IMR-90 (cell line): ENCODE results near the gene SNED1. TPM values are rescaled to one million over a fixed set of nuclear protein-coding genes. Genes with fewer than 3 reads are reported as not detected.

ENCODE experiments used
- ATAC-seq: fragments of 200-7000 bp; cut with Tn5 transposase; 2 replicates; pipeline ENCODE4 v1.9.1; 2020; ENCODE audit warnings: low read depth, mild to moderate bottlenecking, moderate library complexity
- BruUV-seq: library from RNA; stranded (reverse); fragments of 400-500 nt; replicated peaks from 2 replicates; lab custom pipeline; 2021; lab: Mats Ljungman, UMichigan
- CTCF ChIA-PET: fragments of 300-600 bp; formaldehyde crosslinking; extraction: SDS; loops from one replicate; lab custom pipeline; 2021; ENCODE audit warnings: antibody characterized with exemption; lab: Yijun Ruan, JAX
- POLR2A ChIA-PET: fragments of 300-600 bp; sonication (Branson Sonifier 250); formaldehyde crosslinking; loops from one replicate; lab custom pipeline; 2022; ENCODE audit warnings: antibody characterized with exemption; ENCODE audit not compliant: unreplicated experiment; lab: Charles Lee
- DNase-seq: peaks from one replicate; pipeline ENCODE4 v3.0.0; 2013
- H2AFZ ChIP-seq: replicated peaks from 2 replicates; pipeline ENCODE3; 2013; ENCODE audit warnings: low read length, mild to moderate bottlenecking; ENCODE audit not compliant: poor library complexity
- H2AK5ac ChIP-seq: 2 replicates; pipeline ENCODE4 v1.6.1; 2013; ENCODE audit warnings: low read depth, low read length, inconsistent platforms
- H2AK9ac ChIP-seq: replicated peaks from 2 replicates; pipeline ENCODE3; 2013; ENCODE audit warnings: mild to moderate bottlenecking, low read depth, low read length, moderate library complexity; ENCODE audit not compliant: poor library complexity
- H2BK120ac ChIP-seq: 2 replicates; pipeline ENCODE4 v1.6.1; 2013; ENCODE audit warnings: low read depth, low read length, inconsistent platforms
- H2BK15ac ChIP-seq: 3 replicates; pipeline ENCODE4 v1.6.1; 2013; ENCODE audit warnings: low read depth, low read length, inconsistent platforms
- H2BK20ac ChIP-seq: 2 replicates; pipeline ENCODE4 v1.6.1; 2013; ENCODE audit warnings: low read depth, mild to moderate bottlenecking, inconsistent platforms, low read length, moderate library complexity
- H2BK5ac ChIP-seq: 2 replicates; pipeline ENCODE4 v1.6.1; 2013; ENCODE audit warnings: mild to moderate bottlenecking, low read depth, low read length, inconsistent platforms; ENCODE audit not compliant: poor library complexity, severe bottlenecking
- H3K14ac ChIP-seq: replicated peaks from 2 replicates; pipeline ENCODE4 v1.6.1; 2013; ENCODE audit warnings: low read depth, low read length, inconsistent platforms
- H3K18ac ChIP-seq: 2 replicates; pipeline ENCODE4 v1.6.1; 2013; ENCODE audit warnings: low read depth, low read length, control low read depth
- H3K23ac ChIP-seq: 2 replicates; pipeline ENCODE4 v1.6.1; 2013; ENCODE audit warnings: low read depth, low read length, inconsistent platforms
- H3K27ac ChIP-seq: 2 replicates; pipeline ENCODE4 v1.5.1; 2013; ENCODE audit warnings: mild to moderate bottlenecking, control low read depth, low read length; ENCODE audit not compliant: insufficient read depth
- H3K27me3 ChIP-seq: 2 replicates; pipeline ENCODE4 v1.6.1; 2013; ENCODE audit warnings: low read length; ENCODE audit not compliant: control insufficient read depth, insufficient read depth
- H3K36me3 ChIP-seq: 2 replicates; pipeline ENCODE4 v1.6.1; 2013; ENCODE audit warnings: low read length, mixed read lengths; ENCODE audit not compliant: control insufficient read depth, insufficient read depth
- H3K4ac ChIP-seq: 2 replicates; pipeline ENCODE4 v1.6.1; 2013; ENCODE audit warnings: low read depth, low read length, inconsistent platforms
- H3K4me1 ChIP-seq: 2 replicates; pipeline ENCODE4 v1.6.1; 2013; ENCODE audit warnings: low read length, mixed read lengths; ENCODE audit not compliant: control insufficient read depth, insufficient read depth
- H3K4me2 ChIP-seq: 2 replicates; pipeline ENCODE4 v1.6.1; 2013; ENCODE audit warnings: low read depth, mild to moderate bottlenecking, control low read depth, low read length, moderate library complexity
- H3K4me3 ChIP-seq: 2 replicates; pipeline ENCODE4 v1.5.1; 2013; ENCODE audit warnings: low read depth, mild to moderate bottlenecking, control low read depth, low read length, moderate library complexity; ENCODE audit not compliant: insufficient read depth
- H3K56ac ChIP-seq: 2 replicates; pipeline ENCODE4 v1.6.1; 2013; ENCODE audit warnings: low read length, inconsistent platforms; ENCODE audit not compliant: insufficient read depth; ENCODE audit errors: extremely low read depth
- H3K79me1 ChIP-seq, 2 experiments: 2 replicates each; pipeline ENCODE4 v1.6.1; 2013; ENCODE audit warnings: low read length in 2 of 2, inconsistent platforms in 1 of 2, low read depth in 1 of 2
- H3K9ac ChIP-seq: 2 replicates; pipeline ENCODE4 v1.6.1; 2013; ENCODE audit warnings: low read depth, low read length, control low read depth
- H3K9me1 ChIP-seq: 2 replicates; pipeline ENCODE4 v1.6.1; 2013; ENCODE audit warnings: low read length, inconsistent platforms; ENCODE audit not compliant: insufficient read depth
- H3K9me3 ChIP-seq: 2 replicates; pipeline ENCODE4 v1.6.1; 2013; ENCODE audit warnings: low read length; ENCODE audit not compliant: control insufficient read depth, insufficient read depth
- H4K20me1 ChIP-seq: 2 replicates; pipeline ENCODE4 v1.6.1; 2013; ENCODE audit warnings: low read length, inconsistent platforms; ENCODE audit not compliant: insufficient read depth
- H4K5ac ChIP-seq: 2 replicates; pipeline ENCODE4 v1.6.1; 2013; ENCODE audit warnings: mild to moderate bottlenecking, low read depth, low read length, control low read depth
- H4K8ac ChIP-seq, 2 experiments: 2 replicates each; pipeline ENCODE4 v1.6.1; 2013; ENCODE audit warnings: low read depth in 2 of 2, low read length in 2 of 2, control low read depth in 1 of 2, inconsistent platforms in 1 of 2
- H4K91ac ChIP-seq: 2 replicates; pipeline ENCODE4 v1.6.1; 2013; ENCODE audit warnings: low read depth, low read length, inconsistent platforms; ENCODE audit not compliant: insufficient read depth
- BHLHE40 ChIP-seq: fragments of 150-350 bp; IDR thresholded peaks from 2 replicates; pipeline ENCODE4 v1.6.1; 2016; ENCODE audit warnings: mild to moderate bottlenecking, low read depth, low read length
- CEBPB ChIP-seq: IDR thresholded peaks from 2 replicates; pipeline ENCODE4 v1.6.1; 2012; ENCODE audit warnings: low read depth, low read length, improper control_type of control experiment
- CHD1 ChIP-seq: IDR thresholded peaks from 2 replicates; pipeline ENCODE4 v1.6.1; 2012; ENCODE audit warnings: low read depth, low read length, improper control_type of control experiment
- CTCF ChIP-seq: conservative IDR thresholded peaks from 2 replicates; pipeline ENCODE4 v1.5.1; 2012; ENCODE audit warnings: mild to moderate bottlenecking, low read depth, low read length, improper control_type of control experiment
- ELK1 ChIP-seq: fragments of 150-350 bp; IDR thresholded peaks from 2 replicates; pipeline ENCODE4 v1.6.1; 2016; ENCODE audit warnings: low read depth, mild to moderate bottlenecking, low read length, moderate library complexity, borderline replicate concordance
- FOS ChIP-seq: fragments of 150-350 bp; IDR thresholded peaks from 2 replicates; pipeline ENCODE4 v1.6.1; 2016; ENCODE audit warnings: low read depth, low read length
- MAFK ChIP-seq: IDR thresholded peaks from 2 replicates; pipeline ENCODE4 v1.6.1; 2012; ENCODE audit warnings: low read depth, low read length, improper control_type of control experiment
- MAZ ChIP-seq: IDR thresholded peaks from 2 replicates; pipeline ENCODE4 v1.6.1; 2012; ENCODE audit warnings: low read depth, mild to moderate bottlenecking, low read length, improper control_type of control experiment, moderate library complexity, borderline replicate concordance
- MXI1 ChIP-seq: IDR thresholded peaks from 2 replicates; pipeline ENCODE4 v1.6.1; 2012; ENCODE audit warnings: low read depth, mild to moderate bottlenecking, low read length, moderate library complexity, borderline replicate concordance
- NFE2L2 ChIP-seq: fragments of 150-350 bp; IDR thresholded peaks from 2 replicates; pipeline ENCODE4 v1.6.1; 2016; ENCODE audit warnings: low read depth, mild to moderate bottlenecking, low read length
- POLR2A ChIP-seq: IDR thresholded peaks from 2 replicates; pipeline ENCODE4 v1.6.1; 2012; ENCODE audit warnings: mild to moderate bottlenecking, low read depth, low read length
- RAD21 ChIP-seq: IDR thresholded peaks from 2 replicates; pipeline ENCODE4 v1.6.1; 2012; ENCODE audit warnings: low read length, improper control_type of control experiment
- RCOR1 ChIP-seq: IDR thresholded peaks from 2 replicates; pipeline ENCODE4 v1.6.1; 2012; ENCODE audit warnings: mild to moderate bottlenecking, low read length, improper control_type of control experiment; ENCODE audit not compliant: insufficient replicate concordance
- RFX5 ChIP-seq: IDR thresholded peaks from 2 replicates; pipeline ENCODE4 v1.8.0; 2012; ENCODE audit warnings: low read depth, mild to moderate bottlenecking, low read length, moderate library complexity
- SMC3 ChIP-seq: fragments of 150-350 bp; IDR thresholded peaks from 2 replicates; pipeline ENCODE4 v1.6.1; 2016; ENCODE audit warnings: low read depth, mild to moderate bottlenecking, antibody characterized with exemption, low read length, moderate library complexity
- USF2 ChIP-seq: fragments of 150-350 bp; IDR thresholded peaks from 2 replicates; pipeline ENCODE4 v1.6.1; 2017; ENCODE audit warnings: mild to moderate bottlenecking, antibody characterized with exemption, low read length, low read depth
- WGBS, 2 experiments: methylation state at CpG; one replicate each; pipeline versions ENCODE4 v1.1.5 to v1.1.7; 2013; ENCODE audit warnings: missing lambda C conversion rate in 2 of 2; ENCODE audit not compliant: insufficient read length in 1 of 2; ENCODE audit errors: extremely low coverage in 2 of 2; 5-methylcytosine and 5-hydroxymethylcytosine counted together
- dilution Hi-C: fragments of 300-500 bp; cut with HindIII; formaldehyde crosslinking; loops from one replicate; pipeline ENCODE4 v1.14.3; 2018; ENCODE audit warnings: low sequenced_read_pairs; ENCODE audit not compliant: unreplicated experiment
- in situ Hi-C: fragments of 300-500 bp; cut with MboI; formaldehyde crosslinking; loops from 3 replicates; pipeline ENCODE4 v1.14.3; 2019; ENCODE audit warnings: low sequenced_read_pairs, inconsistent platforms, mixed read lengths
- intact Hi-C: fragments of 100-400 bp; cut with micrococcal nuclease; formaldehyde crosslinking; loops from 2 replicates; pipeline ENCODE4 v1.10.0; 2022
- polyA plus RNA-seq, 3 experiments: library from polyadenylated mRNA; depleted of rRNA; stranded (reverse); fragments of >200 nt; gene quantifications; 2 replicates each; pipeline ENCODE4 v1.2.3, GENCODE V29; 2012; ENCODE audit warnings: low replicate concordance in 1 of 3
- total RNA-seq: library from RNA; depleted of rRNA; stranded (reverse); fragments of >200 nt; gene quantifications from 2 replicates; pipeline ENCODE4 v1.2.3, GENCODE V29; 2012

SNED1 gene
- total and polyA plus RNA-seq, 2 of the 4 experiments (the other 2 are of a cell fraction): 1.1 to 3.4 TPM

GRCh38 chr2:241005569-241005968, 7.2 kb downstream of the SNED1 start:
- dilution Hi-C loops (no loop called here), in situ Hi-C loops (no loop called here), intact Hi-C loops (no loop called here)
- Histone ChIP-seq H4K8ac (no peak overlapping the region), H4K91ac (no peak overlapping the region), H4K5ac (no peak overlapping the region), H2BK15ac (no peak overlapping the region), H3K27ac (no peak overlapping the region), H3K18ac (no peak overlapping the region), H3K9me3 (peaks cover 18% of the 10 kb centered on the region), H2BK20ac (no peak overlapping the region), H4K20me1 (no peaks in the 10 kb centered on the region), H3K14ac (no peak overlapping the region), H3K23ac (no peak overlapping the region), H3K9me1 (peaks cover 8% of the 10 kb centered on the region; the same call in 1 of the 2 replicates), H3K4ac (no peak overlapping the region), H3K36me3 (peaks cover 28% of the 10 kb centered on the region), H3K79me1 (peaks cover 0 to 5% of the 10 kb centered on the region in 2 experiments; a peak in 1 of 4 replicates), H2AFZ (no peak overlapping the region), H3K27me3 (no peaks in the 10 kb centered on the region), H3K4me2 (no peak overlapping the region), H2AK9ac (no peak overlapping the region), H3K4me3 (no peak overlapping the region), H3K9ac (no peak overlapping the region), H3K4me1 (peaks cover 10% of the 10 kb centered on the region; the same call in 1 of the 2 replicates), H2BK5ac (no peak overlapping the region), H3K56ac (no peak overlapping the region), H2BK120ac (no peak overlapping the region), H2AK5ac (no peak overlapping the region)
- ChIA-PET POLR2A (no interaction called here), CTCF (no interaction called here)
- no peak for ATAC-seq
- no peak for TF ChIP-seq USF2
- TF ChIP-seq CEBPB: no peak
- TF ChIP-seq FOS: no peak
- TF ChIP-seq POLR2A: no peak
- TF ChIP-seq MAZ: no peak
- no peak for TF ChIP-seq SMC3
- TF ChIP-seq MAFK: no peak
- TF ChIP-seq NFE2L2: no peak
- TF ChIP-seq CTCF: no peak
- no peak for TF ChIP-seq RCOR1
- no peak for TF ChIP-seq ELK1
- TF ChIP-seq MXI1: no peak
- no peak for TF ChIP-seq CHD1
- TF ChIP-seq RFX5: no peak
- no peak for TF ChIP-seq RAD21
- no peak for TF ChIP-seq BHLHE40
- no CpG with 5 or more reads among the region's 2 CpGs for WGBS, 2 experiments
- no TSS peak for BruUV-seq
- no peak for DNase-seq
